ENCODE data around the gene GFRA4.
"Not testable (repeated sequence)": the region's sequence is repeated elsewhere in the genome, so short reads cannot be mapped to it uniquely, and the experiment has no call there.

The GFRA4 gene

GRCh38 chr20:3615171-3615840 lies 47.9 kb downstream of the GFRA4 start:
- not testable (repeated sequence) for DNase-seq (ENCODE audit: low read depth)

- no peak for DNase-seq (ENCODE audit: low read depth)
These were observed 48.7 kb downstream of the GFRA4 start for GRCh38 chr20:3614466-3614865.

- DNase-seq (ENCODE audit: low read depth): no peak
These were observed 49.3 kb downstream of the GFRA4 start for GRCh38 chr20:3613821-3614440.

GRCh38 chr20:3612795-3613572 lies 50.2 kb downstream of the GFRA4 start:
- DNase-seq (ENCODE audit: low read depth): no peak

GRCh38 chr20:3611901-3612300 lies 51.3 kb downstream of the GFRA4 start:
- no peak for DNase-seq (ENCODE audit: low read depth)
